Body of pancreas (tissue), 4 donors: Measurements from ENCODE around the gene EEFSEC.

Experiments used
- CTCF ChIP-seq, 7 experiments: fragments of 450-650 bp in 4 of 7; fragments of 200-600 bp in 3 of 7; sonication (generic) in 3 of 7; IDR thresholded peaks; one replicate each; pipeline ENCODE4 v1.5.1; 2016 to 2019; ENCODE audit warnings: antibody characterized with exemption in 7 of 7
- POLR2A ChIP-seq, 3 donors: fragments of 450-650 bp; IDR thresholded peaks; one replicate each; pipeline ENCODE4 v1.6.1; 2016; ENCODE audit warnings: antibody characterized with exemption in 3 of 3, mild to moderate bottlenecking in 2 of 3

GRCh38 chr3:128227507-128227906 lies 74.2 kb downstream of the EEFSEC start:
- TF ChIP-seq CTCF (IDR thresholded peaks at IDR 0.05): no peak
- TF ChIP-seq POLR2A (IDR thresholded peaks at IDR 0.05): no peak
